HepG2 (cell line): ENCODE data around the gene PSMB9. TPM values are rescaled to one million over a fixed set of nuclear protein-coding genes. Genes with fewer than 3 reads are reported as not detected.

Source experiments
- AGO1 ChIP-seq: fragments of 200-400 bp; formaldehyde crosslinking; IDR thresholded peaks from 2 replicates; pipeline ENCODE4 v1.6.1; 2017; ENCODE audit warnings: mild to moderate bottlenecking, low read depth, low read length, moderate library complexity; ENCODE audit not compliant: poor library complexity, severe bottlenecking
- GATAD2A ChIP-seq: IDR thresholded peaks from 2 replicates; pipeline ENCODE4 v1.6.1; 2016
- HMGA1 ChIP-seq: sonication (generic); formaldehyde crosslinking; conservative IDR thresholded peaks from 2 replicates; pipeline ENCODE4 v1.4.0; 2020; ENCODE audit warnings: missing genetic modification reagents
- NRL ChIP-seq: sonication (generic); formaldehyde crosslinking; IDR thresholded peaks from 2 replicates; pipeline ENCODE4 v1.5.0; 2020; ENCODE audit warnings: missing genetic modification reagents, mild to moderate bottlenecking, moderate library complexity, borderline replicate concordance
- RCOR2 ChIP-seq: IDR thresholded peaks from 2 replicates; pipeline ENCODE4 v1.6.1; 2016; ENCODE audit warnings: missing biosample characterization, missing genetic modification reagents
- RXRA ChIP-seq: sonication (generic); formaldehyde crosslinking; IDR thresholded peaks from 2 replicates; pipeline ENCODE4 v1.5.1; 2020; ENCODE audit warnings: missing genetic modification reagents
- SIX4 ChIP-seq: sonication (generic); formaldehyde crosslinking; IDR thresholded peaks from 2 replicates; pipeline ENCODE4 v1.4.0; 2020; ENCODE audit warnings: missing genetic modification reagents
- SNRNP70 ChIP-seq: fragments of 200-400 bp; formaldehyde crosslinking; IDR thresholded peaks from 2 replicates; pipeline ENCODE4 v1.6.1; 2017; ENCODE audit warnings: mild to moderate bottlenecking, low read depth, low read length, moderate library complexity
- THAP11 ChIP-seq: IDR thresholded peaks from 2 replicates; pipeline ENCODE4 v1.6.1; 2016; ENCODE audit warnings: missing biosample characterization, missing genetic modification reagents
- ZFAT ChIP-seq: sonication (generic); formaldehyde crosslinking; conservative IDR thresholded peaks from 2 replicates; pipeline ENCODE4 v1.8.1; 2023; ENCODE audit warnings: missing genetic modification reagents, inconsistent platforms
- ZFP41 ChIP-seq: sonication (generic); formaldehyde crosslinking; IDR thresholded peaks from 2 replicates; pipeline ENCODE4 v1.4.0; 2020; ENCODE audit warnings: mild to moderate bottlenecking, missing genetic modification reagents, borderline replicate concordance
- ZNF10 ChIP-seq: sonication (generic); formaldehyde crosslinking; IDR thresholded peaks from 2 replicates; pipeline ENCODE4 v1.4.0; 2020; ENCODE audit warnings: mild to moderate bottlenecking, low read depth, missing genetic modification reagents, borderline replicate concordance
- ZNF235 ChIP-seq: sonication (generic); formaldehyde crosslinking; IDR thresholded peaks from 2 replicates; pipeline ENCODE4 v1.8.1; 2023; ENCODE audit warnings: mild to moderate bottlenecking, missing genetic modification reagents, borderline replicate concordance
- ZNF296 ChIP-seq: sonication (generic); formaldehyde crosslinking; conservative IDR thresholded peaks from 2 replicates; pipeline ENCODE4 v1.5.0; 2020; ENCODE audit warnings: mild to moderate bottlenecking, missing genetic modification reagents
- ZNF749 ChIP-seq: sonication (generic); formaldehyde crosslinking; IDR thresholded peaks from 2 replicates; pipeline ENCODE4 v1.8.0; 2022; ENCODE audit warnings: mild to moderate bottlenecking, missing genetic modification reagents, moderate library complexity, borderline replicate concordance
- polyA plus RNA-seq, 8 experiments: library from polyadenylated mRNA; depleted of rRNA in 3 of 8; stranded (reverse) in 7 of 8; unstranded in 1 of 8; fragments of >200 nt; fragmentation: Illumina TruSeq in 4 of 8; extraction: Trizol in 4 of 8; gene quantifications; 2 replicates each; pipeline versions ENCODE4 v1.2.1 to v1.2.3, GENCODE V29; 2011 to 2016; ENCODE audit warnings: low read depth in 4 of 8, missing spikeins in 1 of 8, mixed read lengths in 1 of 8; ENCODE audit not compliant: insufficient read depth in 1 of 8
- total RNA-seq, 5 experiments: library from RNA; depleted of rRNA; stranded (reverse); fragments of >200 nt; fragmentation: Illumina TruSeq; extraction: Trizol; gene quantifications; 2 replicates each; pipeline ENCODE4 v1.2.3, GENCODE V29; 2016; ENCODE audit warnings: low read depth in 1 of 5
- TF ChIP-seq, protein P1 (sequence below): IDR thresholded peaks from 2 replicates; pipeline ENCODE4 v1.6.1; 2016; ENCODE audit warnings: low read depth, missing genetic modification reagents, missing compliant biosample characterization
- TF ChIP-seq, protein P2 (sequence below): sonication (generic); formaldehyde crosslinking; IDR thresholded peaks from 2 replicates; pipeline ENCODE4 v1.9.0; 2021; ENCODE audit warnings: missing genetic modification reagents, mild to moderate bottlenecking, borderline replicate concordance
- TF ChIP-seq, protein P3 (sequence below): IDR thresholded peaks from 2 replicates; pipeline ENCODE4 v1.6.1; 2016; ENCODE audit warnings: mild to moderate bottlenecking

PSMB9 gene
- total and polyA plus RNA-seq, 2 of the 13 experiments (the other 11 are each of a cell fraction or from before 2014, with no cell fraction given): 15.6 to 16.0 TPM

DNA sequence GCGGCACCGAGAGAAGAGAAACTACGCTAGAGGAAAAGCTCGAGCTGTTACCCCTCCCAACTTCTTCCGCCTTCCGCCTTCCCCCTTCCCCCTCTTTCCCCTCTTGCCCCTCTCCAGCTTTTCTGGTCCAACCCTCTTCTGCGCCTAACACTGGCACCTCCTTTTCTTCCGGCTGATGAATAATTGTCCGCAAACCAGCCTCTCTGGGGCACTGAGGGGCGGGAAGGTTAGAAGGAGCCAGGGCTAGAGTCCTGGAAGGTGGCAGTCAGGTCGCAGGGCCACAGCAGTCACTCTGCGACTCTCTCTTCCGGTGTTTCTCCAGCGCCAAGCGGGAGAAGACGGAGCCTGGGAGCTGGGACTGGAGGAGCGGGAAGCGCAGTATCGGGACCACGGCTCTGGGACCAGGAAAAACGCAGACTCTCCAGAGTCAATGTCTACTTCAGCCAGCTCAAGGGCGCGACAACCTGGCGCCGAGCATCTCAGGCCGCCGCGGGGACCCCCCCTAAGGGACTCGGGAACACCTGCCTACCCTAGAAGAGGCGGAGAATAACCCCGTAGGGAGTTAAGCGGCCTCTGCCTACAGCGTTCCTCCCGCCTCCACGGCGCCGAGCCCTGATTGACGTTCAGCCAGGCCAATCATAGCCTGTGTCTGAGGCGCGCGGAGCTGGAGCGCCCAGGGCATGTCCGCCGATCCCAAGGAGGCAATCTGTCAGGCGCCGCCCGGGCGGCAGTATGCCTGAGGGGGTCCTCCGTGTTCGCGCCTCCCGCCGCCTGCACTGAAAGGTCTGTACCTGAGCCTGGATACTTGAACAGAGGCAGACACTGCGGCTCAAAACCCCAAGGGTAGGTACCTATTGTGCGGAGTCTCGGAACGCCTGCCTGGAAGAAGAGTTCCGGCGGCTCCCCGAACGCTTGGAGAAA lies 40.4 kb downstream of the PSMB9 start (continued):
- TF ChIP-seq ZNF10 (CRISPR knock-in tag) (no peak), RCOR2 (CRISPR knock-in tag) (no peak), AGO1 (peak; percentile 77), ZNF749 (CRISPR knock-in tag) (no peak), ZFAT (CRISPR knock-in tag) (no peak), RXRA (CRISPR knock-in tag) (no peak), SNRNP70 (no peak), HMGA1 (CRISPR knock-in tag) (no peak), SIX4 (CRISPR knock-in tag) (no peak), ZNF235 (CRISPR knock-in tag) (no peak), ZFP41 (CRISPR knock-in tag) (peak; percentile 95; the same call in 1 of the 2 replicates), GATAD2A (peak; percentile 44; the same call in 1 of the 2 replicates), ZNF296 (CRISPR knock-in tag) (no peak), NRL (CRISPR knock-in tag) (peak; percentile 78), THAP11 (peak; percentile 78)
- TF ChIP-seq, protein P1, sequence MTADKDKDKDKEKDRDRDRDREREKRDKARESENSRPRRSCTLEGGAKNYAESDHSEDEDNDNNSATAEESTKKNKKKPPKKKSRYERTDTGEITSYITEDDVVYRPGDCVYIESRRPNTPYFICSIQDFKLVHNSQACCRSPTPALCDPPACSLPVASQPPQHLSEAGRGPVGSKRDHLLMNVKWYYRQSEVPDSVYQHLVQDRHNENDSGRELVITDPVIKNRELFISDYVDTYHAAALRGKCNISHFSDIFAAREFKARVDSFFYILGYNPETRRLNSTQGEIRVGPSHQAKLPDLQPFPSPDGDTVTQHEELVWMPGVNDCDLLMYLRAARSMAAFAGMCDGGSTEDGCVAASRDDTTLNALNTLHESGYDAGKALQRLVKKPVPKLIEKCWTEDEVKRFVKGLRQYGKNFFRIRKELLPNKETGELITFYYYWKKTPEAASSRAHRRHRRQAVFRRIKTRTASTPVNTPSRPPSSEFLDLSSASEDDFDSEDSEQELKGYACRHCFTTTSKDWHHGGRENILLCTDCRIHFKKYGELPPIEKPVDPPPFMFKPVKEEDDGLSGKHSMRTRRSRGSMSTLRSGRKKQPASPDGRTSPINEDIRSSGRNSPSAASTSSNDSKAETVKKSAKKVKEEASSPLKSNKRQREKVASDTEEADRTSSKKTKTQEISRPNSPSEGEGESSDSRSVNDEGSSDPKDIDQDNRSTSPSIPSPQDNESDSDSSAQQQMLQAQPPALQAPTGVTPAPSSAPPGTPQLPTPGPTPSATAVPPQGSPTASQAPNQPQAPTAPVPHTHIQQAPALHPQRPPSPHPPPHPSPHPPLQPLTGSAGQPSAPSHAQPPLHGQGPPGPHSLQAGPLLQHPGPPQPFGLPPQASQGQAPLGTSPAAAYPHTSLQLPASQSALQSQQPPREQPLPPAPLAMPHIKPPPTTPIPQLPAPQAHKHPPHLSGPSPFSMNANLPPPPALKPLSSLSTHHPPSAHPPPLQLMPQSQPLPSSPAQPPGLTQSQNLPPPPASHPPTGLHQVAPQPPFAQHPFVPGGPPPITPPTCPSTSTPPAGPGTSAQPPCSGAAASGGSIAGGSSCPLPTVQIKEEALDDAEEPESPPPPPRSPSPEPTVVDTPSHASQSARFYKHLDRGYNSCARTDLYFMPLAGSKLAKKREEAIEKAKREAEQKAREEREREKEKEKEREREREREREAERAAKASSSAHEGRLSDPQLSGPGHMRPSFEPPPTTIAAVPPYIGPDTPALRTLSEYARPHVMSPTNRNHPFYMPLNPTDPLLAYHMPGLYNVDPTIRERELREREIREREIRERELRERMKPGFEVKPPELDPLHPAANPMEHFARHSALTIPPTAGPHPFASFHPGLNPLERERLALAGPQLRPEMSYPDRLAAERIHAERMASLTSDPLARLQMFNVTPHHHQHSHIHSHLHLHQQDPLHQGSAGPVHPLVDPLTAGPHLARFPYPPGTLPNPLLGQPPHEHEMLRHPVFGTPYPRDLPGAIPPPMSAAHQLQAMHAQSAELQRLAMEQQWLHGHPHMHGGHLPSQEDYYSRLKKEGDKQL: no peak
- TF ChIP-seq, protein P2, sequence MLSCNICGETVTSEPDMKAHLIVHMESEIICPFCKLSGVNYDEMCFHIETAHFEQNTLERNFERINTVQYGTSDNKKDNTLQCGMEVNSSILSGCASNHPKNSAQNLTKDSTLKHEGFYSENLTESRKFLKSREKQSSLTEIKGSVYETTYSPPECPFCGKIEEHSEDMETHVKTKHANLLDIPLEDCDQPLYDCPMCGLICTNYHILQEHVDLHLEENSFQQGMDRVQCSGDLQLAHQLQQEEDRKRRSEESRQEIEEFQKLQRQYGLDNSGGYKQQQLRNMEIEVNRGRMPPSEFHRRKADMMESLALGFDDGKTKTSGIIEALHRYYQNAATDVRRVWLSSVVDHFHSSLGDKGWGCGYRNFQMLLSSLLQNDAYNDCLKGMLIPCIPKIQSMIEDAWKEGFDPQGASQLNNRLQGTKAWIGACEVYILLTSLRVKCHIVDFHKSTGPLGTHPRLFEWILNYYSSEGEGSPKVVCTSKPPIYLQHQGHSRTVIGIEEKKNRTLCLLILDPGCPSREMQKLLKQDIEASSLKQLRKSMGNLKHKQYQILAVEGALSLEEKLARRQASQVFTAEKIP (CRISPR knock-in tag): no peak
- TF ChIP-seq, protein P3, sequence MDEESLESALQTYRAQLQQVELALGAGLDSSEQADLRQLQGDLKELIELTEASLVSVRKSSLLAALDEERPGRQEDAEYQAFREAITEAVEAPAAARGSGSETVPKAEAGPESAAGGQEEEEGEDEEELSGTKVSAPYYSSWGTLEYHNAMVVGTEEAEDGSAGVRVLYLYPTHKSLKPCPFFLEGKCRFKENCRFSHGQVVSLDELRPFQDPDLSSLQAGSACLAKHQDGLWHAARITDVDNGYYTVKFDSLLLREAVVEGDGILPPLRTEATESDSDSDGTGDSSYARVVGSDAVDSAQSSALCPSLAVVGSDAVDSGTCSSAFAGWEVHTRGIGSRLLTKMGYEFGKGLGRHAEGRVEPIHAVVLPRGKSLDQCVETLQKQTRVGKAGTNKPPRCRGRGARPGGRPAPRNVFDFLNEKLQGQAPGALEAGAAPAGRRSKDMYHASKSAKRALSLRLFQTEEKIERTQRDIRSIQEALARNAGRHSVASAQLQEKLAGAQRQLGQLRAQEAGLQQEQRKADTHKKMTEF (CRISPR knock-in tag): peak; percentile 94
